GM12875 (cell line): ENCODE results near the gene LDHB.
"Not testable (repeated sequence)": the region's sequence is repeated elsewhere in the genome, so short reads cannot be mapped to it uniquely, and the experiment has no call there.

Experiments used
- H3K4me3 ChIP-seq: one replicate; pipeline ENCODE4 v1.5.1; 2011; ENCODE audit warnings: low read depth, low read length, control low read depth
- TF ChIP-seq, protein P1 (sequence below): IDR thresholded peaks from 2 replicates; pipeline ENCODE4 v1.5.1; 2011; ENCODE audit warnings: low read depth, mild to moderate bottlenecking, control low read depth, inconsistent platforms, low read length, moderate library complexity, borderline replicate concordance; ENCODE audit not compliant: insufficient read depth

LDHB gene

DNA sequence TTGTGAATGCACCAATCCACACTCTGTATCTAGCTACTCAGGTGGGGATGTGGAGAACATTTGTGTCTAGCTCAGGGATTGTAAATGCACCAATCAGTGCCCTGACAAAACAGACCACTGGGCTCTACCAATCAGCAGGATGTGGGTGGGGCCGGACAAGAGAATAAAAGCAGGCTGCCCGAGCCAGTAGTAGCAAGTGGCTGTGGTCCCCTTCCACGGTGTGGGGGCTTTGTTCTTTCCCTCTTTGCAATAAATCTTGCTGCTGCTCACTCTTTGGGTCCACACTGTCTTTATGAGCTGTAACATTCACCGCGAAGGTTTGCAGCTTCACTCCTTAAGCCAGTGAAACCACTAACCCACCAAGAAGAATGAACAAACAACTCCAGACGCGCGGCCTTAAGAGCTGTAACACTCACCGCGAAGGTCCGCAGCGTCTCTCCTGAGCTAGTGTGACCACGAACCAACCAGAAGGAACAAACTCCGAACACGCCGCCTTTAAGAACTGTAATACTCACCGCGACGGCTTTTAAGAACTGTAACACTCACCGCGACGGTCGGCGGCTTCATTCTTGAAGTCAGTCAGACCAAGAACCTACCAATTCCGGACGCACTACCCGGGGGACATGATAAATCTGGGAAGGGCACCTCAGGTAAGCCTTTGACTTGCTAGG lies 4.6 kb upstream of the LDHB start:
- TF ChIP-seq, protein P1, sequence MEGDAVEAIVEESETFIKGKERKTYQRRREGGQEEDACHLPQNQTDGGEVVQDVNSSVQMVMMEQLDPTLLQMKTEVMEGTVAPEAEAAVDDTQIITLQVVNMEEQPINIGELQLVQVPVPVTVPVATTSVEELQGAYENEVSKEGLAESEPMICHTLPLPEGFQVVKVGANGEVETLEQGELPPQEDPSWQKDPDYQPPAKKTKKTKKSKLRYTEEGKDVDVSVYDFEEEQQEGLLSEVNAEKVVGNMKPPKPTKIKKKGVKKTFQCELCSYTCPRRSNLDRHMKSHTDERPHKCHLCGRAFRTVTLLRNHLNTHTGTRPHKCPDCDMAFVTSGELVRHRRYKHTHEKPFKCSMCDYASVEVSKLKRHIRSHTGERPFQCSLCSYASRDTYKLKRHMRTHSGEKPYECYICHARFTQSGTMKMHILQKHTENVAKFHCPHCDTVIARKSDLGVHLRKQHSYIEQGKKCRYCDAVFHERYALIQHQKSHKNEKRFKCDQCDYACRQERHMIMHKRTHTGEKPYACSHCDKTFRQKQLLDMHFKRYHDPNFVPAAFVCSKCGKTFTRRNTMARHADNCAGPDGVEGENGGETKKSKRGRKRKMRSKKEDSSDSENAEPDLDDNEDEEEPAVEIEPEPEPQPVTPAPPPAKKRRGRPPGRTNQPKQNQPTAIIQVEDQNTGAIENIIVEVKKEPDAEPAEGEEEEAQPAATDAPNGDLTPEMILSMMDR: no peak
- H3K4me3 ChIP-seq: no peak overlapping the region

DNA sequence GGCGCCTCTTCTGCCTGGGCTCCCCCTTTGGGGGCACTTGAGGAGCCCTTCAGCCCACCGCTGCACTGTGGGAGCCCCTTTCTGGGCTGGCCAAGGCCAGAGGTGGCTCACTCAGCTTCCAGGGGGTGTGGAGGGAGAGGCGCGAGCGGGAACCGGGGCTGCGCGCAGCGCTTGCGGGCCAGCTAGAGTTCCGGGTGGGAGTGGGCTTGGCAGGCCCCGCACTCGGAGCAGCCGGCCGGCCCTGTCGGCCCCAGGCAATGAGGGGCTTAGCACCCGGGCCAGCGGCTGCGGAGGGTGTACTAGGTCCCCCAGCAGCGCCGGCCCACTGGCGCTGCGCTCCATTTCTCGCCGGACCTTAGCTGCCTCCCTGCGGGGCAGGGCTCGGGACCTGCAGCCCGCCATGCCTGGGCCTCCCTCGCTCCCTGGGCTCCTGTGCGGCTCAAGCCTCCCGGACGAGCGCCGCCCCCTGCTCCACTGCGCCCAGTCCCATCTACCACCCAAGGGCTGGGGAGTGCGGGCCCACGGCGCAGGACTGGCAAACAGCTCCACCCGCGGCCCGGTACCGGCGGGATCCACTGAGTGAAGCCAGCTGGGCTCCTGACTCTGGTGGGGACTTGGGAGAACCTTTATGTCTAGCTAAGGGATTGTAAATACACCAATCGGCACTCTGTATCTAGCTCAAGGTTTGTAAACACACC lies 3.9 kb upstream of the LDHB start:
- H3K4me3 ChIP-seq: not testable (repeated sequence)

DNA sequence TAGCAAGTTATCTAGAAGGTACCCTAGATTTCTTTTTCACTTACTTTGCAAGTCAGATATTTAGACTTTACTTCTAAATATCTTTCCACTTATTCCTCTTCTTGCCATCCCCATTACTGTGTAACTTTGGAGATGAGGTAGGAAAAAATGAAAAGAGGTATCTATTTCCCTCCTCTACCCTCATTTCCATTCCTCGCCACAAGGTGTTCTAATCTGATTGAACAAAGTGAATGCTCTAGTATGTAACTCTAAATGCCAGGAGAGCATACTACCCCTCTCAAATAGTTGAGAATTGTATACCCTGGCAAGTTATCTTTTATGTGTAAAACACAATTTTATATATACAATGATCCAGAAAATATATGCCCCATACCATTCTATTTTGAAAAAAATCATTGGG lies 1.7 kb upstream of the LDHB start:
- H3K4me3 ChIP-seq: no peak overlapping the region
- TF ChIP-seq, protein P1: 0 out of 2 replicates have a peak, but pooled peaks have one; percentile 17

DNA sequence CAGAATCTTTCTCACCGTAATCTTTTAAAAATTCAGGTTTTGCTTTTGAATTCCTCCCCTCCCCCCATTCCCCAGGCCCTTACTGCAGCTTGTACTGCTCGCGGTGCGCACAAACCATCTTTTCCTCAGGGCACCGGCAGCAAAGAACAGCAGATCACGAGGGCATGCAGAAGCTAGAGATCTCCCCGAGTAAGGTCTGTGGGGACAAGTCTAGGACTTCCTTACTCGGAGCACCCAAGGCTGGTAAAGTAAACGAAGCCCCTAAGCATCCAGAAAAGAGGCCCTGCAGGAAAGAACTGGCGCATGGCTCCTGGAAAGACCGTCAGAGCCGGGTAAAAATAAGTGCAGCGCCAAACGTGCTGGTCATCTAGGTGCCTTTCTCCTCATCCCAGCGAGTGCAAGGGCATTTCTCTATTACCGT lies 727 bp downstream of the LDHB start:
- TF ChIP-seq, protein P1: no peak
- H3K4me3 ChIP-seq: peak overlapping the region; percentile 99

DNA sequence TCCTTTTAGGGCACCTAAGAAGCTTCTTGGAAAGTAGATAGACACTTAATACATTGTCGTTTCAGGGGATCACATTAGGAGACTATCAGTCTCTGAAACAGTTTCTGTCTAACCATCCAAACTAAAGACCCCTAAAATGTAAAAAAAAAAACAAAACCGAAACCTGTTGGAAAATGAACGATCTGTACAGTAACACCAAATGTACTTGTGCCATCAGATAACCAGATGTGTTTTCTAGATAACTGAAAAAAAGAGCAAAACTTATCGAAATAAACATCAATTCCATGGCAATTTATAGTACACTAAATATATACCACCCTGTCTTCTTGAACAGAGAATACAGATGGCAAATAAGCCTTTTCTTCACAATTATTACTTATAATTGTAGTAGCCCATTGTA lies 2.1 kb downstream of the LDHB start:
- no peak overlapping the region for H3K4me3 ChIP-seq
- TF ChIP-seq, protein P1: no peak

DNA sequence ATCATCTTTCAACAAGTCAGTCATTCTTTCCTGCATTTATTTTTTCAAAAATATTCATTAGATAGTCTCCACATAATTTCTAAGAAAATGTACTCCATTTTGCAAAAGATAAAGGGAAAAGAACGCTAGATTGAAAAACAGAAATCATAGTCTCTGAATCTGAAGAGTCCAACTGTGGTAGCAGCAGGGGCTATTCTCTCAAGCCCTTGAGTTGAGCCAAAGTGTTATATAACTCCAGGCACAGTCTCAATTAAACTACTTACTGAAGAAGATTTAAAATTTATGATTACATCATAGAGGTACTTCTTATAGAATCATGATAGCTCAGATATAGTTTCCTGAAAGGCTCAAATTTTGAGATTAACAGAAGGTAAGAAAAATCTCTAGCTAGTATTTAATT lies 5.8 kb downstream of the LDHB start:
- TF ChIP-seq, protein P1: no peak
- H3K4me3 ChIP-seq: no peak overlapping the region

DNA sequence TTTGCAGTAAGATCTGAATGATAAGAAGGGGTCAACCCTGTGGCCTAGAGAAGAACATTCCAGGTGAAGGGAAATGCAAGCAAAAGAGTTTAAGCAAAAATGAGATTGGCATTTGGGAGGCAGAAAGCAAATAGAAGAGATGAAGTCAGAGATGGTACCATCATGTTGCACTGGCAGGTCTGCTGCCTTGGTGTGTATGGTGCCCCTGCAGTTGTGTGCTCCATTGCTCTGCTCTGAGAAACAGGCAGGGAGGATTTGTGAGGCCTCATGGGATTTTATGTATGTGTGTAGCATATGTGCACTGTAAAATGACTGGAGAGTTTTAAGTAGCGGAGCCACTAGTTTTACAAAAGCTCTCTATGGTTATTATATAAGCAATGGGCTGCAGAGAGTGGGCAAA lies 6.6 kb downstream of the LDHB start:
- TF ChIP-seq, protein P1: no peak
- H3K4me3 ChIP-seq: no peak overlapping the region
